AG10803 (cell line): ENCODE measurements around the gene ZBTB46.
"Not testable (repeated sequence)": the region's sequence is repeated elsewhere in the genome, so short reads cannot be mapped to it uniquely, and the experiment has no call there.

Source experiments
- DNase-seq: peaks from one replicate; pipeline ENCODE4 v3.0.0; 2010; ENCODE audit warnings: low read depth
- H3K4me3 ChIP-seq: 2 replicates; pipeline ENCODE4 v1.5.1; 2011; ENCODE audit warnings: mild to moderate bottlenecking, low read length, control low read depth
- CTCF ChIP-seq: conservative IDR thresholded peaks from 2 replicates; pipeline ENCODE4 v1.5.1; 2011; ENCODE audit warnings: mild to moderate bottlenecking, low read length, control low read depth, inconsistent platforms

Gene ZBTB46

GRCh38 chr20:63733117-63733516 lies 97.9 kb downstream of the ZBTB46 start:
- no peak for TF ChIP-seq CTCF
- no peak for DNase-seq
- no peak overlapping the region for H3K4me3 ChIP-seq

- no peak overlapping the region for H3K4me3 ChIP-seq
- no peak for DNase-seq
- no peak for TF ChIP-seq CTCF
Measured at GRCh38 chr20:63732118-63733095, 98.7 kb downstream of the ZBTB46 start.

- DNase-seq, result no peak
- no peak for TF ChIP-seq CTCF
- H3K4me3 ChIP-seq, result no peak overlapping the region
Measured at GRCh38 chr20:63731410-63731809, 99.7 kb downstream of the ZBTB46 start.

GRCh38 chr20:63730189-63730733 lies 100.8 kb downstream of the ZBTB46 start:
- DNase-seq, H3K4me3 ChIP-seq: not testable (repeated sequence)

GRCh38 chr20:63722967-63723622 lies 108.0 kb downstream of the ZBTB46 start:
- not testable (repeated sequence) for DNase-seq, H3K4me3 ChIP-seq

GRCh38 chr20:63718996-63719395 lies 112.1 kb downstream of the ZBTB46 start:
- no peak overlapping the region for H3K4me3 ChIP-seq
- TF ChIP-seq CTCF, result no peak
- DNase-seq, result no peak

- TF ChIP-seq CTCF, result no peak
Measured at GRCh38 chr20:63714858-63715257, 116.2 kb downstream of the ZBTB46 start.

GRCh38 chr20:63712191-63712590 lies 118.9 kb downstream of the ZBTB46 start:
- H3K4me3 ChIP-seq, result no peak overlapping the region
- no peak for DNase-seq
- no peak for TF ChIP-seq CTCF

More at GRCh38 chr20:63714858-63715257, 116.2 kb downstream of the ZBTB46 start:
- no peak for DNase-seq
- no peak overlapping the region for H3K4me3 ChIP-seq
